Ovary (tissue), 9 donors: ENCODE measurements around the gene MUC5AC. TPM values are rescaled to one million over a fixed set of nuclear protein-coding genes. Genes with fewer than 3 reads are reported as not detected.
A peak's percentile ranks its signal among the peaks of the same experiment; 100 is the strongest.

Experiments
- DNase-seq, 5 donors: peaks; one replicate each; pipeline ENCODE4 v3.0.0-alpha.2; 2019 to 2020
- H3K27ac ChIP-seq, 2 donors: fragments of 200-600 bp; one replicate each; pipeline versions ENCODE4 v1.5.1 to v1.8.0; 2019 to 2022
- H3K27me3 ChIP-seq: fragments of 200-600 bp; one replicate; pipeline ENCODE4 v1.8.0; 2022
- H3K36me3 ChIP-seq: fragments of 200-600 bp; sonication (generic); one replicate; pipeline ENCODE4 v1.5.1; 2019
- H3K4me1 ChIP-seq: one replicate; pipeline ENCODE4 v1.8.1; 2013; ENCODE audit warnings: mild to moderate bottlenecking, moderate library complexity; ENCODE audit not compliant: insufficient read depth
- H3K4me3 ChIP-seq: fragments of 200-600 bp; sonication (generic); one replicate; pipeline ENCODE4 v1.5.1; 2017
- H3K9me3 ChIP-seq, 2 donors: fragments of 200-600 bp in 1 of 2; sonication (generic) in 1 of 2; one replicate each; pipeline versions ENCODE4 v1.5.1 to v1.8.1; 2013 to 2019; ENCODE audit warnings: mild to moderate bottlenecking in 1 of 2, moderate library complexity in 1 of 2
- EP300 ChIP-seq: sonication (generic); formaldehyde crosslinking; IDR thresholded peaks from one replicate; pipeline ENCODE4 v1.6.1; 2017; ENCODE audit warnings: antibody characterized with exemption
- POLR2A ChIP-seq: fragments of 450-650 bp; IDR thresholded peaks from one replicate; pipeline ENCODE4 v1.6.1; 2017; ENCODE audit warnings: antibody characterized with exemption, mild to moderate bottlenecking, moderate library complexity
- WGBS, 3 donors: extraction: QIAGEN DNeasy Blood & Tissue Kit in 1 of 3; methylation state at CpG; one replicate each; pipeline versions ENCODE4 v1.1.5 to v1.1.7; 2013 to 2017; 5-methylcytosine and 5-hydroxymethylcytosine counted together
- intact Hi-C, 4 donors: fragments of 100-400 bp; cut with DNase I; formaldehyde crosslinking; loops; one replicate each; pipeline versions ENCODE4 v1.11.0 to v1.15.1; 2022 to 2023
- polyA plus RNA-seq, 2 donors: library from polyadenylated mRNA; stranded (reverse); fragments of 200-250 nt in 1 of 2; fragments of 350-450 nt in 1 of 2; fragmentation: Illumina TruSeq in 1 of 2; extraction: RNeasy Lipid Tissue Mini Kit (QIAGEN cat#74804) in 1 of 2; gene quantifications; one replicate each; pipeline ENCODE4 v1.2.3, GENCODE V29; 2013 to 2014
- total RNA-seq, 7 donors: library from RNA; depleted of rRNA in 2 of 7; stranded (reverse); fragments of >200 nt in 2 of 7; fragmentation: NEBNext Ultra II Directional in 3 of 7; extraction: Animal tissue kit (Norgen Biotek cat#: 25700) in 3 of 7; gene quantifications; one replicate each; pipeline versions ENCODE4 v1.1.0 to v1.2.4, GENCODE V29; 2016 to 2023
- TF ChIP-seq, protein P1 (sequence below), 3 donors: fragments of 450-650 bp in 2 of 3; fragments of 200-600 bp in 1 of 3; IDR thresholded peaks; one replicate each; pipeline versions ENCODE4 v1.5.1 to v1.8.0; 2016 to 2022; ENCODE audit warnings: antibody characterized with exemption in 3 of 3, mild to moderate bottlenecking in 1 of 3
- donor health status: DM: no; HTN: no; CAD: no; lungs with moderate emphysema.
- donor health status: DM: no; HTN: no; CAD: no.
- donor health status: Bipolar disorder and iron deficiency.
- donor health status: DM: yes; HTN: yes; CAD: no.
- donor health status: DM: no; HTN: no; CAD: no.
- donor health status: DM: yes; HTN: yes; CAD: no.

The MUC5AC gene
- total and polyA plus RNA-seq, 9 donors, result 0.03 TPM; not detected in 8

DNA sequence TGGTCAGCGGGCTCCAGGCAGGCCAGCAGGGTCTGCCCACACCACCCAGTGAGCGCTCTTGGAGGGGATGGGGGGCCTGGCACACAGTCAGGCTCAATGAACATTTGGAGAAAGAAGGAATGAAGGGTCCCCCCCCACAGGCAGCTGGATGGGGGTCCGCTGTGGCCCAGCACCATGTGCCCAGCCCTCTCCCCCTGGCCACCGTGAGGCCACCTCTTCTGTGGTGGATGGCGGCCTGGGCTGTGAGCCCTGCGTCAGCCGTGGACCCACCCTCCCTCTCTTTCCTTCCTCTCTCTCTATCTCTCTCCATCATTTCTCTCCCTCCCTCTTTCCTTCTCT is 35.1 kb upstream of the MUC5AC start:
- no peak overlapping the region for H3K4me3 ChIP-seq
- H3K27ac ChIP-seq, result no peak overlapping the region
- peak in 1 of 5 donors; percentile 19 for DNase-seq
- intact Hi-C loops, result no loop called here
- no peaks in the 10 kb centered on the region for H3K4me1 ChIP-seq
- no peaks in the 10 kb centered on the region for H3K36me3 ChIP-seq
- TF ChIP-seq, protein P1, sequence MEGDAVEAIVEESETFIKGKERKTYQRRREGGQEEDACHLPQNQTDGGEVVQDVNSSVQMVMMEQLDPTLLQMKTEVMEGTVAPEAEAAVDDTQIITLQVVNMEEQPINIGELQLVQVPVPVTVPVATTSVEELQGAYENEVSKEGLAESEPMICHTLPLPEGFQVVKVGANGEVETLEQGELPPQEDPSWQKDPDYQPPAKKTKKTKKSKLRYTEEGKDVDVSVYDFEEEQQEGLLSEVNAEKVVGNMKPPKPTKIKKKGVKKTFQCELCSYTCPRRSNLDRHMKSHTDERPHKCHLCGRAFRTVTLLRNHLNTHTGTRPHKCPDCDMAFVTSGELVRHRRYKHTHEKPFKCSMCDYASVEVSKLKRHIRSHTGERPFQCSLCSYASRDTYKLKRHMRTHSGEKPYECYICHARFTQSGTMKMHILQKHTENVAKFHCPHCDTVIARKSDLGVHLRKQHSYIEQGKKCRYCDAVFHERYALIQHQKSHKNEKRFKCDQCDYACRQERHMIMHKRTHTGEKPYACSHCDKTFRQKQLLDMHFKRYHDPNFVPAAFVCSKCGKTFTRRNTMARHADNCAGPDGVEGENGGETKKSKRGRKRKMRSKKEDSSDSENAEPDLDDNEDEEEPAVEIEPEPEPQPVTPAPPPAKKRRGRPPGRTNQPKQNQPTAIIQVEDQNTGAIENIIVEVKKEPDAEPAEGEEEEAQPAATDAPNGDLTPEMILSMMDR (IDR thresholded peaks at IDR 0.05), result no peak
- no peak for TF ChIP-seq POLR2A
- TF ChIP-seq EP300, result no peak
- H3K9me3 ChIP-seq, result no peaks in the 10 kb centered on the region
- no peaks in the 10 kb centered on the region for H3K27me3 ChIP-seq
- WGBS, 3 donors, result 67 to 82% (median 71%) methylated on average over 7 of the region's 7 CpGs

DNA sequence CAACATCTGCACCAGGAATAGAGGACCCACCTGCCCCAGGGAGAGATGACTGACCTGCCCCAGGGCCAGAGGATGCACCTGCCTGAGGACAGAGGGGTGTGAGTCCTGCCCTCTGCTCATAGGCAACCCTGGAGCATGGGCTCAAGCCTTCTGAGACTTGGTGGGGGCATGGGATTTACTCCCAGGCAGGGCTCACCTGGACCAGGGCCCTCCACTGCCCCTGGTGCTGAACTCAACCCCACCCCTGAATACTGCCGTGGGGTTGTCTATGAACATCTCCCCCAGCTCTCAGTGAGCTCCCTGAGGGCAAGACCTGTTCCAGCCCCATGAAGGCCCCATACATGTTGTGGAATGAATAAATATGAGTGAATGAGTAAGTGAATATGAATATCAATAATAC is 33.8 kb upstream of the MUC5AC start:
- no peaks in the 10 kb centered on the region for H3K4me1 ChIP-seq
- WGBS, 3 donors, result 69 to 86% (median 74%) methylated on average over 1 of the region's 1 CpG
- no peaks in the 10 kb centered on the region for H3K36me3 ChIP-seq
- H3K9me3 ChIP-seq, result no peaks in the 10 kb centered on the region
- no peak overlapping the region for H3K4me3 ChIP-seq
- H3K27ac ChIP-seq, result no peak overlapping the region
- H3K27me3 ChIP-seq, result no peaks in the 10 kb centered on the region
- DNase-seq, result no peak
- TF ChIP-seq, protein P1 (IDR thresholded peaks at IDR 0.05), result no peak
- TF ChIP-seq POLR2A (no peak), EP300 (no peak)
- intact Hi-C loops, result no loop called here

DNA sequence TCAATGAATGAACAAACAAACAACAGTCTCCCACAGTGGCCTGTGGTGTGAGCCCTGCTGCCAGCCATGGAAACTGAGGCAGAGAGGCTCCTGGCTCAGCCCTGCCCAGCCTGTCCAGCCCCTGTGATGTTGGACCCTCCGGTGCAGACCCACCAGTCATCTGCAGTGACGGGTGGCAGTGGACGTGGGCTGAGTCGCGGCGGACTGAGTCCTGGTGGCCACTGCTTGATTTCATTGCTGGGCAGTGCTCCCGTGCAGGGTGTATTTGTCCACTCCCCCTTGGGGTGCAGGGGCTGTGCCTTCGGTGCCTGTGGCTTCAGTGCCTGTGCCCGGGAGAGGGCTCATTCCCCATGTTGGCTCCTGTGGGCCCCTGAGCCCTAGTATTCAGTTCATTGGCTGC is 31.9 kb upstream of the MUC5AC start:
- intact Hi-C loops, result no loop called here
- Histone ChIP-seq H3K9me3 (no peaks in the 10 kb centered on the region), H3K36me3 (no peaks in the 10 kb centered on the region), H3K27ac (no peak overlapping the region), H3K27me3 (no peaks in the 10 kb centered on the region), H3K4me1 (no peaks in the 10 kb centered on the region), H3K4me3 (no peak overlapping the region)
- TF ChIP-seq, protein P1 (IDR thresholded peaks at IDR 0.05), result no peak
- TF ChIP-seq POLR2A (no peak), EP300 (no peak)
- WGBS, 3 donors, result 89 to 96% (median 91%) methylated on average over 9 of the region's 9 CpGs
- no peak for DNase-seq

DNA sequence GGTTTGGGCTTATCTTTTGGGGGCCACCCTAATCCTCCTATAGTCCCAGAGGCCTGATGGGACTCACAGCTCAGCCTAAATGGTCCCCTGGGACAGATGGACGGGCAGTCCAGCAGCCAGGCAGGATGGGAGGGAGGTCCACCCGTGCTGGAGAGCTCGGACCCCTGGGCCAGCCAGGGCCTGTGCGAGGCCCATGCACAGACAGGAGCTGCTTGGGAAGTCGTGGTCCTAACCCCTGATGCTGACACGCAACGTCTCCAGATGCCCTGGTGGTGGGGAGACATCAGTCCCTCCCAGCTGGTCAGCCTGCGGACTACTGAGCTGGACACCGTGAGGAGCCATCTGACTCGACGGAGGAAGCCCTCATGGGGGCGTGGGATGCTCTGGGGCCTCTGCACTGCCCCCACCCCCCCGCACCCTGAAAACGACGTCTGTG is 31.2 kb upstream of the MUC5AC start:
- H3K4me3 ChIP-seq, result no peak overlapping the region
- DNase-seq, result no peak
- H3K36me3 ChIP-seq, result no peaks in the 10 kb centered on the region
- TF ChIP-seq POLR2A (no peak), EP300 (no peak)
- TF ChIP-seq, protein P1 (IDR thresholded peaks at IDR 0.05), result no peak
- H3K27me3 ChIP-seq, result no peaks in the 10 kb centered on the region
- intact Hi-C loops, result no loop called here
- WGBS, 3 donors, result 69 to 76% (median 70%) methylated on average over 15 of the region's 15 CpGs
- H3K9me3 ChIP-seq, result no peaks in the 10 kb centered on the region
- no peak overlapping the region for H3K27ac ChIP-seq
- no peaks in the 10 kb centered on the region for H3K4me1 ChIP-seq
